M059J (cell line): ENCODE results near the gene DKKL1. TPM values are rescaled to one million over a fixed set of nuclear protein-coding genes. Genes with fewer than 3 reads are reported as not detected.

ENCODE experiments used
- DNase-seq: peaks from one replicate; pipeline ENCODE4 v3.0.0-alpha.2; 2012; ENCODE audit warnings: low read depth
- total RNA-seq: library from RNA; depleted of rRNA; stranded (reverse); fragments of >200 nt; shearing (Covaris generic); gene quantifications from 2 replicates; pipeline ENCODE4 v1.2.3, GENCODE V29; 2014; rRNA removed

The DKKL1 gene
- total RNA-seq, 1 experiment from 2014 or later = not detected

DNA sequence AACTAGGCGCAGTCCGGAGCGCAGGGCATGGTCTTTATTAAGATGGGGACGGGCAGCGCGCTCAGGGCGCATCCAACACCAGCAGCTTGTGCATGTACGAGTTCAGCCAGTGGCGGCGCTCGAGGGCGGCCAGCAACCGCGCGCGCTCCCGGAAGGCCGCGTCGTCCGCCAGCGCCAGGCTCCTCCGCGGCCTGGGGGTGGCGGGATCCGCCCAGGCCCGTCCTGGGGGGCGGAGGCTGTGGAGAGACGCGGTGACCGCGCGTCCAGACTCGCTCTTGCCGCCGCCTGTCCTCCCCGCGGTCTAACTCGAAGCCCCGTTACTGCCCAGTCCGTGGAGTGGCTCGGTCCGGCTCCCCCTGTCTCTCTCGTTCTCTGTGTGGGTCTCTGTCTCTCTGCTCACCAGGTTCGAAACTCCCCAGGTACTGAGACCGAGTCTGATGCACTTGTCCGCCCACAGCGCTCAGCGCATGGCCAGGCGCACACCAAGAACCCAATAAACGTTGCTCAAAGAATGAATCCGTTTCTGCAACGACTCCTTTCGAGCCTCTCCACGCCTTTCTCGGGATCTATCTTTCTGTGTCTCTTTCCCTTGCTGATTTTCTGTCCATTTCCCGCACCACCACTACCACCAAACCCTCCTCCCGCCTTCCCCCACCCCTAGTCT is 58.9 kb downstream of the DKKL1 start:
- no peak for DNase-seq

DNA sequence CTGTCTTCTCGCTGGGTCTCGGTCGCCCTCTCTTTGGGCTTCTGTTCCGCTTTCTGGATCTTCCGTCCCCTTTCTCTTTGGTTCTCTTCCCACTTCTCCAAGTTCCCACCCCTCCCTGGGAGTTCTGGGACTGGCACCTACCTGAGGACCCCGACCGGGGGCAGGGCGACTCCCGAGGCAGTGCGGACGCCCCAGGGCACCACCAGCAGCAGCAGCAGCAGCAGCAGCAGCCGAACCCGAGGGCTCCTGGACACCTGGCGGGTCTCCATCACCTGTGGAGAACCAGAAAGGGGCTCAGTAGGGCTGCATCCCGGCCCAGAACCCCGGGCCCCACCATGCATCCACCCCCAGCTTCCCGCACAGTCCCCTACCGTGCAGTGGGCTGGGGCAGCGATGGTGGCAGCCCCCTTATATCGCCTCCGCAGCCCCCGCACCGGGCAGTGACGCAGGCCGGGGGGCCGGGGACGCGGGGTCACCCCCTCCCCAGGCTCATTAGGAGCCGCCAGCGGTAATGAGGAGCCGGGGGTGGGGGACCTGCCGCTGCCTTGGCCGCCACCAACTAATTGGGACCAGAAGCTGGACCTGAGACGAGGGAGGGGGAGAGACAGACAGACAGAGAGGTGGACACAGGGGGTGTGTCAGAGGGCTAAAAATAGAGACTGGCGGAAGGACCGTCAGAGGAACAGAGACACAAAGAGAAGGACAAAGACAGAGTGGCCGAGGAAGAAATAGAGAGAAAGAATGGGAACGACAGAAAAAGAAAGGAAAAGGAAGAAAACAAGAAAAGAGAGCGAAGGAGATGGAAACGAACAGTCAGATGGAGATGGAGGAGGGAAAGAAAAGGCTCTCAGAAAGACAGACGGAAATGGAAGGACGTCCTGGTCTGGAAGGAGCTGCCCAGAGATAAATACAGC is 59.7 kb downstream of the DKKL1 start, which contains the start of gene PTH2:
PTH2 (minus strand) TSS at position 371 of the 914 bp plus-strand sequence; CDS start at position 269, 102 bp downstream.
- DNase-seq = no peak

DNA sequence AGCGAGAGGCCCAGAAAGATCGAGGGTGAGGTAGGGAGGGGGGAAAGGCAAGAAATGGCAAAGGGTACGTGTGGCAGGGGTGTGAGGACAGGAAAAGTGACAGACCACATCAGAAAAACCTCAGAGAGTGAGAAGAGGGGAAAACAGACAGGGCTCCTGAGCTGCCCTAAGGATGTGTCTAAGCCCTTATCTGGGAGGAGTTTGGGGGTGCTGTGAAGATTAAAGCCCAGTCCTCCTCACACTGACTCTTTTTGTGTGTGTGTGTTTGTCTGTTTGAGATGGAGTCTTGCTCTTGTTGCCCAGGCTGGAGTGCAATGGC is 60.3 kb downstream of the DKKL1 start:
- DNase-seq = no peak

Other genes starting within 250 kb of the DKKL1 start
- gene LIN7B, start 249.5 kb upstream of the DKKL1 start, total RNA-seq = 9.7 and 17.1 TPM in 2 replicates
- gene C19orf73, start 244.7 kb upstream of the DKKL1 start, total RNA-seq = 0.44 and 1.6 TPM in 2 replicates
- gene PPFIA3, start 244.3 kb upstream of the DKKL1 start, total RNA-seq = 2.4 and 4.8 TPM in 2 replicates
- not detected in 2 replicates for gene HRC, start 208.5 kb upstream of the DKKL1 start, total RNA-seq
- gene TRPM4, start 206.1 kb upstream of the DKKL1 start, total RNA-seq = 1.2 and 2.6 TPM in 2 replicates
- gene SLC6A16, start 38.7 kb upstream of the DKKL1 start, total RNA-seq = 0.05 TPM in 2 replicates
- not detected in 2 replicates for gene CD37, start 28.5 kb upstream of the DKKL1 start, total RNA-seq
- 17.4 and 20.3 TPM in 2 replicates for gene TEAD2, start 1.5 kb upstream of the DKKL1 start, total RNA-seq
- not detected in 2 replicates for gene KASH5, start 24.4 kb downstream of the DKKL1 start, total RNA-seq
- not detected in 2 replicates for gene PTH2, start 59.6 kb downstream of the DKKL1 start, total RNA-seq
- gene GFY, start 61.5 kb downstream of the DKKL1 start, total RNA-seq = not detected in 2 replicates
- gene SLC17A7, start 77.7 kb downstream of the DKKL1 start, total RNA-seq = 0.57 TPM in 1 of 2 replicates, not detected in the other
- 92.9 and 115 TPM in 2 replicates for gene PIH1D1, start 87.9 kb downstream of the DKKL1 start, total RNA-seq
- 12.9 and 27.9 TPM in 2 replicates for gene ALDH16A1, start 89.3 kb downstream of the DKKL1 start, total RNA-seq
- gene FLT3LG, start 110.3 kb downstream of the DKKL1 start, total RNA-seq = 5.2 and 17.6 TPM in 2 replicates
- 1,082 and 1,258 TPM in 2 replicates for gene RPL13A, start 123.7 kb downstream of the DKKL1 start, total RNA-seq
- gene RPS11, start 132.6 kb downstream of the DKKL1 start, total RNA-seq = 2,832 and 3,734 TPM in 2 replicates
- 40.3 and 44.5 TPM in 2 replicates for gene FCGRT, start 148.8 kb downstream of the DKKL1 start, total RNA-seq
- 36.5 and 52.5 TPM in 2 replicates for gene RCN3, start 164.1 kb downstream of the DKKL1 start, total RNA-seq
- 122 and 129 TPM in 2 replicates for gene NOSIP, start 216.7 kb downstream of the DKKL1 start, total RNA-seq
- 0.17 TPM in 1 of 2 replicates, not detected in the other for gene PRRG2, start 217.4 kb downstream of the DKKL1 start, total RNA-seq
- 1.3 and 4.5 TPM in 2 replicates for gene PRR12, start 227.3 kb downstream of the DKKL1 start, total RNA-seq